NCI-H2107 (cell line): ENCODE results near the gene EPB41L4B.

Experiments
- DNase-seq: peaks from one replicate; lab custom pipeline; 2025; lab: John Stamatoyannopoulos, UW

EPB41L4B gene

GRCh38 chr9:109198736-109199382 is 122.0 kb downstream of the EPB41L4B start:
- DNase-seq: no peak

- no peak for DNase-seq
Observed at GRCh38 chr9:109193974-109194556, 126.8 kb downstream of the EPB41L4B start.

- no peak for DNase-seq
Observed at GRCh38 chr9:109192732-109193361, 128.0 kb downstream of the EPB41L4B start.

GRCh38 chr9:109191746-109192145 is 129.1 kb downstream of the EPB41L4B start:
- no peak for DNase-seq

GRCh38 chr9:109190151-109190550 is 130.7 kb downstream of the EPB41L4B start:
- no peak for DNase-seq

- no peak for DNase-seq
Observed at GRCh38 chr9:109186857-109187520, 133.9 kb downstream of the EPB41L4B start.

- DNase-seq: no peak
Observed at GRCh38 chr9:109182940-109183798, 137.7 kb downstream of the EPB41L4B start.

GRCh38 chr9:109182550-109182939 is 138.3 kb downstream of the EPB41L4B start:
- DNase-seq: no peak

- DNase-seq: no peak
Observed at GRCh38 chr9:109181284-109181683, 139.6 kb downstream of the EPB41L4B start.

- DNase-seq: no peak
Observed at GRCh38 chr9:109179801-109180523, 140.9 kb downstream of the EPB41L4B start.

- DNase-seq: no peak
Observed at GRCh38 chr9:109176963-109177362, 143.9 kb downstream of the EPB41L4B start.

- no peak for DNase-seq
Observed at GRCh38 chr9:109176386-109176785, 144.5 kb downstream of the EPB41L4B start.

GRCh38 chr9:109172935-109173334 is 147.9 kb downstream of the EPB41L4B start:
- no peak for DNase-seq

GRCh38 chr9:109171926-109172325 is 148.9 kb downstream of the EPB41L4B start:
- DNase-seq: no peak

GRCh38 chr9:109168170-109168569 is 152.7 kb downstream of the EPB41L4B start:
- DNase-seq: no peak

- no peak for DNase-seq
Observed at GRCh38 chr9:109167716-109168115, 153.1 kb downstream of the EPB41L4B start.

GRCh38 chr9:109166771-109167601 is 153.9 kb downstream of the EPB41L4B start, which contains the start of gene FRRS1L:
TSS of gene FRRS1L (minus strand) at chr9:109167249. CDS start at chr9:109167138, 111 bp downstream.
- DNase-seq: no peak

- no peak for DNase-seq
Observed at GRCh38 chr9:109166171-109166770, 154.6 kb downstream of the EPB41L4B start.

GRCh38 chr9:109164042-109164441 is 156.8 kb downstream of the EPB41L4B start:
- no peak for DNase-seq

- no peak for DNase-seq
Observed at GRCh38 chr9:109163194-109163593, 157.7 kb downstream of the EPB41L4B start.
